Neural crest cell (in vitro differentiated cells): Measurements from ENCODE around the gene C3orf70. TPM values are rescaled to one million over a fixed set of nuclear protein-coding genes. Genes with fewer than 3 reads are reported as not detected.

Experiments used
- DNase-seq: peaks from one replicate; pipeline ENCODE4 v3.0.0; 2021; ENCODE audit warnings: low read depth, mixed read lengths, low spot score
- H3K27ac Mint-ChIP-seq: one replicate; pipeline ENCODE4 v1.8.0; 2021; ENCODE audit warnings: mild to moderate bottlenecking, mixed read lengths; ENCODE audit not compliant: unreplicated experiment
- H3K27me3 Mint-ChIP-seq: 2 replicates; pipeline ENCODE4 v1.8.0; 2021; ENCODE audit warnings: low read depth, mild to moderate bottlenecking, mixed read lengths
- H3K36me3 Mint-ChIP-seq: 2 replicates; pipeline ENCODE4 v1.8.0; 2021; ENCODE audit warnings: low read depth, mild to moderate bottlenecking, mixed read lengths
- H3K4me1 Mint-ChIP-seq: 2 replicates; pipeline ENCODE4 v1.8.0; 2021; ENCODE audit warnings: mixed read lengths
- H3K4me3 Mint-ChIP-seq: one replicate; pipeline ENCODE4 v1.8.0; 2021; ENCODE audit warnings: mild to moderate bottlenecking, mixed read lengths
- H3K9me3 Mint-ChIP-seq: 2 replicates; pipeline ENCODE4 v1.8.0; 2021; ENCODE audit warnings: mixed read lengths
- CTCF ChIP-seq: fragments of 200-600 bp; sonication (generic); conservative IDR thresholded peaks from 2 replicates; pipeline ENCODE4 v1.5.0; 2021; ENCODE audit warnings: antibody characterized with exemption, mild to moderate bottlenecking
- total RNA-seq: library from RNA; stranded (reverse); gene quantifications from 2 replicates; pipeline ENCODE4 v1.2.1, GENCODE V29; 2021

The C3orf70 gene
- total RNA-seq, 1 donor from 2014 or later = 16.1 TPM

GRCh38 chr3:185155678-185156077 lies 2.8 kb upstream of the C3orf70 start:
- no peak for DNase-seq
- no peaks in the 10 kb centered on the region for H3K36me3 Mint-ChIP-seq
- no peaks in the 10 kb centered on the region for H3K9me3 Mint-ChIP-seq
- H3K27ac Mint-ChIP-seq = no peak overlapping the region
- peaks cover 9% of the 10 kb centered on the region for H3K4me1 Mint-ChIP-seq
- H3K4me3 Mint-ChIP-seq = no peak overlapping the region
- TF ChIP-seq CTCF = no peak
- H3K27me3 Mint-ChIP-seq = peaks cover 2% of the 10 kb centered on the region

DNA sequence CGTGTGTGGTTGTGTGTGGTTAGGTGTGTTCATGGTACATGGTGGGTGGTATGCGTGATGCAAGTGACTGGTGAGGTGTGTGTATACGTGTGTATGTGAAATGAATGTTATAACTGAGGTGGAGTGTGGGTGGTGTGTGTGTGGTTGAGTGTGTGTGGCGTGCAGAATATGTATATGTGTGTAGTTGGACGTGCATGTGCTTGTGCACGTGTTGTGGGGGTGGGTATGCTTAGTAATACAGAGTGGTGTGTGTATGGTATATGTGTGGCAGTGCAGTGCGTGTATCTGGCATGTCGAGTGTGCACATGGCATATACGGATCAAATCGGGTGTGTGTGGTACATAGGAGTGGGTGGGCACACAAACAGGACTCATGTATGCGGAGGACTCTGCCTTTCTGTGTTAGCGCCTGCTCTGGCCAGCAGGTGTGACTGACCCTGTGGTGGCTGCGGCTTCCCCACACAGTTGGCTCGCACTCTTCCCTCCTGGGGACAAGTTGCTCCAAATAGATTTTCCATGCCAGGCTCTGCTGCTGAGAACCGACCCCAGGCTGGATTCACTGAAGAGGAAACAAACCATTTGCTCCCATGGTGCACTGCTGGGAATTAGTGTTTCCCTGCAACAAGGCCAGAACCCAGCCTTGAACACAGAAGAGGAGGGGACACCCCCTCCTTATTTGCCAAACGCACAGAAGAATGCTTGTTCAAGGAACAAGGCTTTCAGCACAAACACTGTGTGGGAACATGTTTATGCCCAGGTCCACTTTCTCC lies 1.2 kb upstream of the C3orf70 start:
- peaks cover 20% of the 10 kb centered on the region for H3K4me1 Mint-ChIP-seq
- H3K9me3 Mint-ChIP-seq = no peaks in the 10 kb centered on the region
- no peaks in the 10 kb centered on the region for H3K36me3 Mint-ChIP-seq
- H3K27ac Mint-ChIP-seq = no peak overlapping the region
- no peak overlapping the region for H3K4me3 Mint-ChIP-seq
- peaks cover 5% of the 10 kb centered on the region for H3K27me3 Mint-ChIP-seq
- DNase-seq = no peak
- no peak for TF ChIP-seq CTCF

DNA sequence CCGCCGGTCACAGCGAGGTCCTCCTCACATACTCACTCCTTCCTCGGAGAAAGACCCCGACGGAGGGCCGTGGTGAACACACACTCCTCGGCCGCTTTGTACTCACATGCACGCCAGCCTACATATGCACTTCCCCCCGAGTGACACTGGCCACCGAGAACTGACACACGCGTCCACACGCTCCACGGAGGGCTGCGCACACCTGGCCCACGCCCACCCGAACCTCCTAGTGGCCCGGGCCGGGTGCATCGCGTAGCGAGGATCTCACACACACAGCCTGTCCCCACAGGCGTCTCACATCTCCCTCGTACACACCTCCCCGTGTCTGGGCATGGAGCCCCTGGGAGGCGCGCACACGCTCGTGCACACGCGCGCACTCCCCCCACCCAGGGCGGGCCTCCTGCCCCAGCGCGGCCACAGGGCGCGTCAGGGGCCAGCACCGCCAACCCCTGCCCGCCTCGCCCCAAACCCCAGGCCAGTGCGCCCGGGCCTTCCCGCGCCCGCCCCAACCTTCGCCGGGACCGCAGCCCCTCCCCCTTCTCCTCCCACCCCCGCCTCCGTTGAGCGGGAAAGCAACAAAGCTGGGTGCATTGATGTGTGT lies 411 bp upstream of the C3orf70 start:
- peaks cover 20% of the 10 kb centered on the region for H3K4me1 Mint-ChIP-seq
- no peak for TF ChIP-seq CTCF
- H3K4me3 Mint-ChIP-seq = peak overlapping the region; percentile 91
- DNase-seq = peak; percentile 53
- H3K36me3 Mint-ChIP-seq = no peaks in the 10 kb centered on the region
- H3K27me3 Mint-ChIP-seq = peaks cover 5% of the 10 kb centered on the region
- peak overlapping the region; percentile 95 for H3K27ac Mint-ChIP-seq
- H3K9me3 Mint-ChIP-seq = no peaks in the 10 kb centered on the region

GRCh38 chr3:185151964-185152409 lies 873 bp downstream of the C3orf70 start:
- no peaks in the 10 kb centered on the region for H3K9me3 Mint-ChIP-seq
- H3K27ac Mint-ChIP-seq = peak overlapping the region; percentile 69
- DNase-seq = no peak
- peaks cover 5% of the 10 kb centered on the region for H3K27me3 Mint-ChIP-seq
- peaks cover 20% of the 10 kb centered on the region for H3K4me1 Mint-ChIP-seq
- TF ChIP-seq CTCF = no peak
- H3K36me3 Mint-ChIP-seq = no peaks in the 10 kb centered on the region
- peak overlapping the region; percentile 92 for H3K4me3 Mint-ChIP-seq

- Mint-ChIP-seq H3K27ac (no peak overlapping the region), H3K9me3 (no peaks in the 10 kb centered on the region), H3K36me3 (no peaks in the 10 kb centered on the region), H3K27me3 (peaks cover 5% of the 10 kb centered on the region), H3K4me3 (peak overlapping the region; percentile 92), H3K4me1 (peaks cover 20% of the 10 kb centered on the region)
- no peak for DNase-seq
- TF ChIP-seq CTCF = no peak
Measured at GRCh38 chr3:185151101-185151963, 1.5 kb downstream of the C3orf70 start.
